ENCODE measurements around the gene RTL1.

The RTL1 gene

DNA sequence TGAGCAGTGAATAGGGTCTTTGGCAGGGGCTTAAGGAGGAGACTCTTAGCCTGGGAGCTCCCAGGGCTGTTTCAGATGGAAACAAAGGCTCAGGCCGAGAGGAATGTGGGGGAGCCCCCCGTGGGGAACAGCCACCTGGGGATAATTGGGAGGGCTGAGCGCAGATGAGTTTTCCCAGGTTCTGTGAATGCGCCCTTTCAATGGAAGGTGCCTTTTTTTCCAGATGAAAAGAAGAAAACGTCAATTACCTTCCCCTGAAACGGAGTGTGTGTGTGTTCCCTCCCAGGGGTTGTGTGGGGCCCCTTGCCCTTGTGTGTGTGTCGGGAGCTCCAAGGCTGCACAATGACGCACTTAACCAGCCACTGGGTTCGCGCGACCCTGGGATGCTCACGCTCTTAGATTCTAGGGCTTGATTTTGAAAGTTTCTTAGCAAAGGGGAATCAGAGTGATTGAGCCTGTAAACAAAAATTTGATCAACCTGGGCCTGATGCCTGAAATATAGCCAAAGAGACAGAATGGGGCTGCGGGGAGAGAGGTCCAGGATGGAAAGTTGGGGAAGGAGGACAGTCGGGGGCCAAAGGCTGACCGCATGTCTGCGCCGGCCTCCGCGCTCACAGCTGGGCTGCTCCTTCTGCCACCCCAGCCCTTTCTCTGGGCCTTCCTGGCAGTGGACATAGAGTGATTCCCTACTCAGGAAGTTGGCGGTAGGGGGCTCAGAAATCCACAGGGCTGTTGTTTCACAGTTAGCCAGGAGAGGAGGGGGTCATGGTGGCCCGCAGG, 63.0 kb downstream of the RTL1 start:
- TF ChIP-seq, protein P1, sequence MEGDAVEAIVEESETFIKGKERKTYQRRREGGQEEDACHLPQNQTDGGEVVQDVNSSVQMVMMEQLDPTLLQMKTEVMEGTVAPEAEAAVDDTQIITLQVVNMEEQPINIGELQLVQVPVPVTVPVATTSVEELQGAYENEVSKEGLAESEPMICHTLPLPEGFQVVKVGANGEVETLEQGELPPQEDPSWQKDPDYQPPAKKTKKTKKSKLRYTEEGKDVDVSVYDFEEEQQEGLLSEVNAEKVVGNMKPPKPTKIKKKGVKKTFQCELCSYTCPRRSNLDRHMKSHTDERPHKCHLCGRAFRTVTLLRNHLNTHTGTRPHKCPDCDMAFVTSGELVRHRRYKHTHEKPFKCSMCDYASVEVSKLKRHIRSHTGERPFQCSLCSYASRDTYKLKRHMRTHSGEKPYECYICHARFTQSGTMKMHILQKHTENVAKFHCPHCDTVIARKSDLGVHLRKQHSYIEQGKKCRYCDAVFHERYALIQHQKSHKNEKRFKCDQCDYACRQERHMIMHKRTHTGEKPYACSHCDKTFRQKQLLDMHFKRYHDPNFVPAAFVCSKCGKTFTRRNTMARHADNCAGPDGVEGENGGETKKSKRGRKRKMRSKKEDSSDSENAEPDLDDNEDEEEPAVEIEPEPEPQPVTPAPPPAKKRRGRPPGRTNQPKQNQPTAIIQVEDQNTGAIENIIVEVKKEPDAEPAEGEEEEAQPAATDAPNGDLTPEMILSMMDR (IDR thresholded peaks at IDR 0.05; ENCODE audit: low read depth, low read length) = no peak
- H3K36me3 ChIP-seq = no peaks in the 10 kb centered on the region
- no peak overlapping the region for H3K27ac ChIP-seq
- H3K9me3 ChIP-seq (ENCODE audit: severe bottlenecking) = no peaks in the 10 kb centered on the region
- no peak overlapping the region for H3K4me3 ChIP-seq (ENCODE audit: low read depth, low read length)
- no peaks in the 10 kb centered on the region for H3K27me3 ChIP-seq (ENCODE audit: insufficient read depth, low read depth, severe bottlenecking)
- DNase-seq = no peak

DNA sequence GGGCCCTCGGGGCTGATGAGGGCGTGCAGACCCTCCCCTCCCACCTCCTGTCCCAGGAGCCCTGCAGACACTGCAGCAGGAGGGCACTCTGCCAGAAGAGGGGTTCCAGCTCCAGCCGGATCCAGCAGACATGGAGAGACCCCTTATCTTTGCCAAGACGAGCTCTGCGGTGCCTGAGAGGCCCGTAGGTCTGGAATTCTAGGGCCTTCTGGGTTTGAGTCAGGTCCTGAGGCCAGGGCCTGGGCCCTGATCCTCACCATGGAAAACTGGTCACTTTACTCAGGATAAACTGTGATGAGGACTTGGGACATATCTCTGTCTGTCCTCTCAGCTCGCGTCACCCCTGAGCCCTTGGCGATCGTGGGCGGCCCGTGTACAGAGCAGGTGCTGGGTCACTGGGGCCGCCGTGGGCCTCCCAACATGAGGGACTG, 63.8 kb downstream of the RTL1 start:
- Histone ChIP-seq H3K27me3 (ENCODE audit: insufficient read depth, low read depth, severe bottlenecking) (no peaks in the 10 kb centered on the region), H3K9me3 (ENCODE audit: severe bottlenecking) (no peaks in the 10 kb centered on the region), H3K36me3 (no peaks in the 10 kb centered on the region), H3K4me3 (ENCODE audit: low read depth, low read length) (no peak overlapping the region), H3K27ac (no peak overlapping the region)
- TF ChIP-seq, protein P1 (IDR thresholded peaks at IDR 0.05; ENCODE audit: low read depth, low read length) = no peak
- DNase-seq = no peak

DNA sequence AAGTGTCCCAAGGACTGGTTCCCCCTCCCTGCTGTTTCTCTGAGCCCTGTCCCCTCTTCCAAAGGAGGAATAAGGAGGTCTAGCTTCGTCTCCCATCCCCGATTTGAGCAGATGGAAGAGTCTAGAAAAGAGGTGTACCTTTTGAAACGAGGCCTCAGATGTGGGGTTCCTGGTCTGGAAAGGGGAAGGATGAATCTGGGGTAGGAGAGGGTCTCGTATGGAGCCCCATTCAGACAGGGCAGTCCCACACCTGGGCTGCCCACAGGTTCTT, 64.3 kb downstream of the RTL1 start:
- Histone ChIP-seq H3K27me3 (ENCODE audit: insufficient read depth, low read depth, severe bottlenecking) (no peaks in the 10 kb centered on the region), H3K27ac (no peak overlapping the region)
- TF ChIP-seq, protein P1 (IDR thresholded peaks at IDR 0.05; ENCODE audit: low read depth, low read length) = no peak

DNA sequence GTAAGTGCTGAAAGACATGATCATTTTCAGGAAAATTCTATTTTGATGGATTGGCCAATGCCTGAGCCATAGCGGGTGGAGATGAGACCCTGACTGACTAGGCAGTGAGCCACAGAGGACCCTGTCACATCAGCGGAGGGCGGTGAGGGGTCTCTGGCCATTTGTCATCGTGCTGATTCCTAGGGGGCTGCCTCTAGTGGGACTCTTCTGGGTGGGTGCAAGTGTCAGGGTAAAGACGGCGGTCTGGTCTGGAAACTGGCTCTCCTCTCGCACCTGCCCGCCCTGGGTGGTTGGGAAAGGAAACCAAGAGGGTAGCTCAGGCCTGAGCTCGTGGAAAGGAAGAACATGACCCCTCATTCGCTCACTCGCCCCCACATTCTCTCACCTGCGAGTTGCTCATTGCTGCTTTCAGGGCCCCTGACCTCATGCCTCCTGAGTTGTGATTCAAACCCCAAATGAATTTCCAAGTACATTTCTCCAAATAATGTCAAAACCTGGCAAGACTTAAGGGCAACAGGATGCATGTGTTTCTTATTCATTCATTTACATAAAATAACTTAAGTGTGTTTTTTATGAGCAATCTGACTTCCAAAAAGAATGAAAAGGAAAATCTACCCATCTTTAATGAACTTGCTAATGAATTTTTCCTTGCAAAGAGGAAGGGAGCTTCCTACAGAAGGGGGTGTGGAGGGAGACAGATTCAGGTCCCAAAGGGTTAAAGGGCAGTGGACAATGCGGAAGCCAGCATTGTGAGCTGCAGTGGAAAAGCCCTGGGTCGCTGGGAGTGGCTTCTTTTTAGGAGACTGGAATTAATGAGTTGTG, 64.8 kb downstream of the RTL1 start:
- H3K27ac ChIP-seq = no peak overlapping the region
- TF ChIP-seq, protein P1 (IDR thresholded peaks at IDR 0.05; ENCODE audit: low read depth, low read length) = no peak
- H3K4me3 ChIP-seq (ENCODE audit: low read depth, low read length) = no peak overlapping the region
- DNase-seq = no peak
- no peaks in the 10 kb centered on the region for H3K27me3 ChIP-seq (ENCODE audit: insufficient read depth, low read depth, severe bottlenecking)
- H3K36me3 ChIP-seq = no peaks in the 10 kb centered on the region
- no peaks in the 10 kb centered on the region for H3K9me3 ChIP-seq (ENCODE audit: severe bottlenecking)

More for the DNA sequence above, 64.3 kb downstream of the RTL1 start:
- H3K36me3 ChIP-seq = no peaks in the 10 kb centered on the region
- H3K9me3 ChIP-seq (ENCODE audit: severe bottlenecking) = no peaks in the 10 kb centered on the region
- H3K4me3 ChIP-seq (ENCODE audit: low read depth, low read length) = no peak overlapping the region
- no peak for DNase-seq

DNA sequence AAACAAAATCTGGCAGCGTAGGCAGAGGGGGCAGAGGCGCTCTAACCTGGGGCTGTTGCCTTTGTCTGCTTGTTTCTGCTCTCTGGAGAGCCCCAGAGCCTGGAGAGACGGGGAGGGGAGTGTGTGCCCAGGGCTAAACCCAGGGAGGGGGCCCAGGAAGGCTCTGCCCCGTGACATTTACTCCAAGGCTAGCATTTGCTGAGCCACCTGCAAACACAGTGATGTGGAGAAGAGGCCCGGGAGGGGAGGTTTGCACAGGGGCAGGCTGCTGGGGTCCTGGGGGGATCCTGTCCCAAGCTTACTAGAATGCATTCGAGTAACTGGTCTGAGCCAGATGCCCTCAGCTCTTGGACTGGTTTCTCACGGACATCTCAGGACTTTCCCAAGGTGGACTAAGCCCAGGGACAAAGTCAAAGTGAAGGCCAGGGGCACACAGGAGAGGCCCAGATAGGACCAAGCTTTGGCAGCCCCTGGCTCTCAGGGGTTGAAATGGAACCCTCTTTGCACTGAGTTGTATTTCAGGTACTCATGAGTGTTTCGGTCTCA, 65.6 kb downstream of the RTL1 start:
- H3K9me3 ChIP-seq (ENCODE audit: severe bottlenecking) = no peaks in the 10 kb centered on the region
- no peaks in the 10 kb centered on the region for H3K27me3 ChIP-seq (ENCODE audit: insufficient read depth, low read depth, severe bottlenecking)
- no peak for DNase-seq
- H3K27ac ChIP-seq = no peak overlapping the region
- no peak overlapping the region for H3K4me3 ChIP-seq (ENCODE audit: low read depth, low read length)
- no peaks in the 10 kb centered on the region for H3K36me3 ChIP-seq
- TF ChIP-seq, protein P1 (IDR thresholded peaks at IDR 0.05; ENCODE audit: low read depth, low read length) = no peak

All from WERI-Rb-1 (cell line).